Suprapubic skin (tissue), 4 donors: Measurements from ENCODE around the gene RBM47.

Experiments used
- EP300 ChIP-seq: sonication (generic); formaldehyde crosslinking; IDR thresholded peaks from one replicate; pipeline ENCODE4 v1.6.1; 2017; ENCODE audit warnings: antibody characterized with exemption
- POLR2A ChIP-seq, 2 donors: fragments of 450-650 bp; IDR thresholded peaks; one replicate each; pipeline ENCODE4 v1.6.1; 2017; ENCODE audit warnings: antibody characterized with exemption in 2 of 2, mild to moderate bottlenecking in 2 of 2, moderate library complexity in 2 of 2
- POLR2AphosphoS5 ChIP-seq, 3 donors: sonication (generic); formaldehyde crosslinking; IDR thresholded peaks; one replicate each; pipeline ENCODE4 v1.6.1; 2017; ENCODE audit warnings: antibody characterized with exemption in 3 of 3
- TF ChIP-seq, protein P1 (sequence below), 2 donors: fragments of 200-600 bp in 1 of 2; fragments of 450-650 bp in 1 of 2; sonication (generic) in 1 of 2; IDR thresholded peaks; one replicate each; pipeline ENCODE4 v1.5.1; 2016 to 2019; ENCODE audit warnings: antibody characterized with exemption in 2 of 2, mild to moderate bottlenecking in 1 of 2, moderate library complexity in 1 of 2

DNA sequence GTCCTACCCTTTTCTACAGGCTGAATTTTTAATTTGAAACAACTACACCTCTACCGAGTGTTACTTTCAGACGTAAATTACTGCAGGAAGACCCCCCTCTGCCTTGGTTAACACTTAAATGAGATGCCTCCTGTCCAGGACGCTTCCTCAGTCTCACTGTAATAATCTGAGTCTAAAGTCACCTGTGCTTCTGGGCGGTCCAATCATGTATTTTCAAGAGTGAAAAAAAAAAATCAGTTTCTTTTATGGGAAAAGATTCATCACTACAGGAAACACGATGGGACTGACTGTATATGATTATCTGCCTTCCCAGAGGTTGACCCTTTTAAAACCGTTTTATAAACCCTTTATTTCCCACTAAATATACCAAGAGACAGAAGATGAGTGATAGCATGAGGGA is 776 bp downstream of the RBM47 start:
- TF ChIP-seq, protein P1, sequence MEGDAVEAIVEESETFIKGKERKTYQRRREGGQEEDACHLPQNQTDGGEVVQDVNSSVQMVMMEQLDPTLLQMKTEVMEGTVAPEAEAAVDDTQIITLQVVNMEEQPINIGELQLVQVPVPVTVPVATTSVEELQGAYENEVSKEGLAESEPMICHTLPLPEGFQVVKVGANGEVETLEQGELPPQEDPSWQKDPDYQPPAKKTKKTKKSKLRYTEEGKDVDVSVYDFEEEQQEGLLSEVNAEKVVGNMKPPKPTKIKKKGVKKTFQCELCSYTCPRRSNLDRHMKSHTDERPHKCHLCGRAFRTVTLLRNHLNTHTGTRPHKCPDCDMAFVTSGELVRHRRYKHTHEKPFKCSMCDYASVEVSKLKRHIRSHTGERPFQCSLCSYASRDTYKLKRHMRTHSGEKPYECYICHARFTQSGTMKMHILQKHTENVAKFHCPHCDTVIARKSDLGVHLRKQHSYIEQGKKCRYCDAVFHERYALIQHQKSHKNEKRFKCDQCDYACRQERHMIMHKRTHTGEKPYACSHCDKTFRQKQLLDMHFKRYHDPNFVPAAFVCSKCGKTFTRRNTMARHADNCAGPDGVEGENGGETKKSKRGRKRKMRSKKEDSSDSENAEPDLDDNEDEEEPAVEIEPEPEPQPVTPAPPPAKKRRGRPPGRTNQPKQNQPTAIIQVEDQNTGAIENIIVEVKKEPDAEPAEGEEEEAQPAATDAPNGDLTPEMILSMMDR (IDR thresholded peaks at IDR 0.05) = no peak
- TF ChIP-seq POLR2A (IDR thresholded peaks at IDR 0.05) = no peak
- no peak for TF ChIP-seq EP300
- no peak for TF ChIP-seq POLR2AphosphoS5 (IDR thresholded peaks at IDR 0.05)
